Measurements from ENCODE around the gene SLC15A3. TPM values are rescaled to one million over a fixed set of nuclear protein-coding genes. Genes with fewer than 3 reads are reported as not detected.

SLC15A3 gene
- total RNA-seq, 2 experiments from 2014 or later = 3.9 to 4.7 TPM

- no peaks in the 10 kb centered on the region for H3K9me3 Mint-ChIP-seq
- H3K4me3 Mint-ChIP-seq = no peak overlapping the region
- TF ChIP-seq CTCF (IDR thresholded peaks at IDR 0.05) = no peak
- no peaks in the 10 kb centered on the region for H3K27me3 Mint-ChIP-seq
- intact Hi-C loops (cut with micrococcal nuclease) = loop anchor here (1.0 to 5.0 kb wide), 2 partner anchors 56 to 110 kb away; no protein-coding TSS in a partner anchor
- ChIA-PET CTCF (interaction anchor here (0.6 to 6.8 kb wide), 29 partner anchors 9 to 300 kb away, joined by 3 to 153 read pairs (median 5); partner anchors contain the start of genes CCDC86, CD6, PRPF19 and PTGDR2), POLR2A (interaction anchor here (0.6 to 1.7 kb wide), 4 partner anchors 12 to 27 kb away, joined by 3 to 7 read pairs (median 4); no protein-coding TSS in a partner anchor)
- DNase-seq (peak; percentile 67), ATAC-seq (peak; percentile 92)
- H3K36me3 Mint-ChIP-seq (ENCODE audit: low read depth) = peaks cover 43% of the 10 kb centered on the region
- H3K4me1 Mint-ChIP-seq (ENCODE audit: low read depth) = peaks cover 3% of the 10 kb centered on the region
- H3K27ac Mint-ChIP-seq = no peak overlapping the region
These were observed 64.4 kb downstream of the SLC15A3 start for GRCh38 chr11:60887556-60887955.

Other genes starting within 250 kb of the SLC15A3 start
- not detected for gene MS4A18, start 227.5 kb downstream of the SLC15A3 start, total RNA-seq
- not detected for gene MS4A15, start 195.3 kb downstream of the SLC15A3 start, total RNA-seq
- not detected for gene MS4A10, start 166.8 kb downstream of the SLC15A3 start, total RNA-seq
- 10 to 100 TPM; 48.1 to 51.4 TPM for gene CCDC86, start 110.1 kb downstream of the SLC15A3 start, total RNA-seq
- under 1 TPM; 0.23 to 0.38 TPM for gene PTGDR2, start 96.2 kb downstream of the SLC15A3 start, total RNA-seq
- gene ZP1, start 84.6 kb downstream of the SLC15A3 start, total RNA-seq = not detected
- 100 to 1,000 TPM; 142 to 150 TPM for gene PRPF19, start 45.6 kb downstream of the SLC15A3 start, total RNA-seq
- gene TMEM109, start 38.0 kb downstream of the SLC15A3 start, total RNA-seq = 100 to 1,000 TPM in 1 of 2 experiments, 10 to 100 TPM in 1; 93.2 to 101 TPM
- 1 to 10 TPM; 1.1 to 1.3 TPM for gene TMEM132A, start 27.7 kb downstream of the SLC15A3 start, total RNA-seq
- gene CD6, start 19.5 kb upstream of the SLC15A3 start, total RNA-seq = 100 to 1,000 TPM; 196 to 201 TPM
- 100 to 1,000 TPM; 214 to 215 TPM for gene CD5, start 150.3 kb upstream of the SLC15A3 start, total RNA-seq
- gene VPS37C, start 209.2 kb upstream of the SLC15A3 start, total RNA-seq = 1 to 10 TPM; 6.6 to 7.2 TPM